ENCODE data around the gene EFNA2. TPM values are rescaled to one million over a fixed set of nuclear protein-coding genes. Genes with fewer than 3 reads are reported as not detected.

Gene EFNA2
- total RNA-seq, 1 donor from 2014 or later: 17.6 TPM

DNA sequence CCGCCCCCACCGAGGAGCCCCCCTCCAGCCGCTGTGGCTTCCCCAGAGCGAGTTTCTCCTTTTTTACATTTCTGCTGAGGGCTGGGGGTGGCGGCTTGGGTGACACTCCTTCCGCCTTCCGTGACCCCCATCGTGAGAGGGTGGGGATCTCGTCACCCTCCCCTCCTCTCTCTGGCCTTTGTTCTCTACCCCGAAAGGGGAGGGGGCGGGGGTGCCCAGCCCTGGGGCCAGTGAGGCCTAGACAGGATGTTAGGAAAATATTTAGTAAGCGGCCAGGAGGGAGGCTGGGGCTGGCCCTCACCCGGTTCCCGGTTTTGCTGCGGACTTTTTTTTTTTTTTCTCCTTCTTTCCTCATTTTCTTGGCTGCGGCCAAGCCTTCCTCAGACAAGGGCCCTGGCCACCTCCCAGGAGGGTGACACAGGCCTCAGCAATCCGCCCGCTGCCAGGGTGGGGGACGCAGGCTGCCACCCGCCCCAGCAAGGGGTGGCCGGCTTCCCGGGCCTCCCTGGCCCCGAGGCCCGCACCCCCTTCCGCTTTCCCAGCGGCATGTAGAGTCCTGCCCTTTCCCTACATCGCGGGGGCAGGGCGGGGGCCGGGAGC is 33.4 kb upstream of the EFNA2 start:
- no peak for DNase-seq (ENCODE audit: extremely low spot score, unreplicated experiment)
- no peaks in the 10 kb centered on the region for H3K9me3 Mint-ChIP-seq
- no peaks in the 10 kb centered on the region for H3K27me3 Mint-ChIP-seq
- H3K4me1 Mint-ChIP-seq (ENCODE audit: unreplicated experiment): peaks cover 2% of the 10 kb centered on the region
- H3K27ac Mint-ChIP-seq: peak overlapping the region; percentile 86
- H3K4me3 Mint-ChIP-seq: peak overlapping the region; percentile 93
- H3K36me3 Mint-ChIP-seq: peaks cover 9% of the 10 kb centered on the region
- TF ChIP-seq, protein P1, sequence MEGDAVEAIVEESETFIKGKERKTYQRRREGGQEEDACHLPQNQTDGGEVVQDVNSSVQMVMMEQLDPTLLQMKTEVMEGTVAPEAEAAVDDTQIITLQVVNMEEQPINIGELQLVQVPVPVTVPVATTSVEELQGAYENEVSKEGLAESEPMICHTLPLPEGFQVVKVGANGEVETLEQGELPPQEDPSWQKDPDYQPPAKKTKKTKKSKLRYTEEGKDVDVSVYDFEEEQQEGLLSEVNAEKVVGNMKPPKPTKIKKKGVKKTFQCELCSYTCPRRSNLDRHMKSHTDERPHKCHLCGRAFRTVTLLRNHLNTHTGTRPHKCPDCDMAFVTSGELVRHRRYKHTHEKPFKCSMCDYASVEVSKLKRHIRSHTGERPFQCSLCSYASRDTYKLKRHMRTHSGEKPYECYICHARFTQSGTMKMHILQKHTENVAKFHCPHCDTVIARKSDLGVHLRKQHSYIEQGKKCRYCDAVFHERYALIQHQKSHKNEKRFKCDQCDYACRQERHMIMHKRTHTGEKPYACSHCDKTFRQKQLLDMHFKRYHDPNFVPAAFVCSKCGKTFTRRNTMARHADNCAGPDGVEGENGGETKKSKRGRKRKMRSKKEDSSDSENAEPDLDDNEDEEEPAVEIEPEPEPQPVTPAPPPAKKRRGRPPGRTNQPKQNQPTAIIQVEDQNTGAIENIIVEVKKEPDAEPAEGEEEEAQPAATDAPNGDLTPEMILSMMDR (conservative IDR thresholded peaks at IDR 0.05): no peak

DNA sequence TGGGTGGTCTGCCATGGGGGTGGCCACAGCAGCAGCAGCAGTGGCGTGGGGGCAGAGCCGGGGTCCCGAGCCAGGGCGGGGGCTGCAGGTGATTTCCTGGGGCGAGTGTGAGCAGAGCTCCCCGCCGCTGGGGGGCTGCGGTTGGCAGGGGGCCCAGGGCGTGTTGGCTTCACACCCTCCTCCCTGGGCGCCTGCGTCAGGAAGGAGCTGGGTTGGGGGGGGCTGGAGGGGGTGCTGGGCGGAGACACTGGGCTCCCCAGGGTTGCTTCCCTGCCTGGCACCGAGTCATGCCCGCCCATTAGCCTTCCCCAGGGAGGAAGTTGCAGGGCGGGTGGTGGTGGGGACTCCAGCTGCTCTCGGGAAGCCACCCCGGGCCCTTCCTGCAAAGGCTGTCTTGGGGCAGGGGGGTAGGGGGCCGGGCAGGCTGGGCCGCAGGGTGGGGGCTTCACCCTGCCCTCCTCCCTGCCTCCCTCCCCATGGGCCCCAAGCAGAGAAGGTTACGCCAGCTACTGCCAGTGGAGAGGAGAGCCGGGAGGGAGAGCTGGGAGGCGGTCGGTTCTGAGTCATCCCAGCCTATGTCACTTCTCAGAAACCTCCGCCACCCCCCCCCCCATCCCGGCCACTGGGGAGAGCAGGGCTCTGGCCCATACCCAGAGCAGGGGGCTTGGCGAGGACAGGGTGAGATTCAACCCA is 32.7 kb upstream of the EFNA2 start:
- TF ChIP-seq, protein P1 (conservative IDR thresholded peaks at IDR 0.05): no peak

DNA sequence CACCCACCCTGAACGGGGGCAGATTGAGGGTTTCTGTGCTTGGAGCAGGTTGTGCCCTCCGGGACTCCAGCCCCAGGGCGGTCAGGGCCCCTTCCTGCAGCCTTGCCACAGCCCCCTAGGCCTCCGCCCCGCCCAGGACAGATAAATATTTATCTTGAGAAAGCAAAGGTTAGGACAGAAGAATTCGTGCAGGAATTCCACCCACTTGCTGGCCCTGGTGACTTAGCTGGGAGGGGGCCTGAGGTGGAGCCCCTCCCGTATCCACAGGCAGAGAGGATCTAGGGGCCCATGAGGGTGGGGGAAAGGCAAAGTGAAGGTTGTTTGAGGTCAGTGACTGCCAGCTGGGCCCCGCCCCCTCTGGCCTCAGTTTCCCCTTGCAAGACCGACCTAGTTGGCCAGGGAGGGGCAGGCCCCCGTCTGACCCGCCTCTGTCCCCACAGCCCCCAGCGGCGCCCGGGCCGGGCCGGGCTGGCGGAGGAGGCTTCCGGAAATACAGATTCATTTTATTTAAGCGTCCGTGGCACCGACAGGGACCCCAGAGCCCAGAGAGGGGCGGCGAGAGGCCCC is 32.1 kb upstream of the EFNA2 start:
- no peaks in the 10 kb centered on the region for H3K9me3 Mint-ChIP-seq
- H3K36me3 Mint-ChIP-seq: peaks cover 14% of the 10 kb centered on the region
- H3K4me3 Mint-ChIP-seq: peak overlapping the region; percentile 70
- peaks cover 10% of the 10 kb centered on the region for H3K4me1 Mint-ChIP-seq (ENCODE audit: unreplicated experiment)
- peak overlapping the region; percentile 86 for H3K27ac Mint-ChIP-seq
- no peaks in the 10 kb centered on the region for H3K27me3 Mint-ChIP-seq
- TF ChIP-seq, protein P1 (conservative IDR thresholded peaks at IDR 0.05): no peak
- DNase-seq (ENCODE audit: extremely low spot score, unreplicated experiment): no peak

More for the DNA sequence above, 32.7 kb upstream of the EFNA2 start:
- Mint-ChIP-seq H3K4me1 (ENCODE audit: unreplicated experiment) (peaks cover 8% of the 10 kb centered on the region), H3K36me3 (peaks cover 14% of the 10 kb centered on the region), H3K27me3 (no peaks in the 10 kb centered on the region), H3K4me3 (peak overlapping the region; percentile 70), H3K9me3 (no peaks in the 10 kb centered on the region), H3K27ac (peak overlapping the region; percentile 86)
- no peak for DNase-seq (ENCODE audit: extremely low spot score, unreplicated experiment)

DNA sequence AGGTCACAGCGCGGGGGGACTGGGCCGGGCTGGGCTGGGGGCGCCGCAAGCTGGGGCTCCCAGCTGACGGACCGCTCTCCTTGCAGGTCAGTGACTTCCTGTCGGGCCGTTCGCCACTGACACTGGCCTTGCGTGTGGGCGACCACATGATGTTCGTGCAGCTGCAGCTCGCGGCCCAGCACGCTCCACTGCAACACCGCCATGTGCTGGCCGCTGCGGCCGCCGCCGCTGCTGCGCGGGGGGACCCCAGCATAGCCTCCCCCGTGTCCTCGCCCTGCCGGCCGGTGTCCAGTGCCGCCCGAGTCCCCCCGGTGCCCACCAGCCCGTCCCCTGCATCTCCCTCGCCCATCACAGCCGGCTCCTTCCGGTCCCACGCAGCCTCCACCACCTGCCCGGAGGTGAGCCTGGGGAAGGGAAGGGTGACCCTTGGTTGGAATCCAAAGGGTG is 31.6 kb upstream of the EFNA2 start:
- DNase-seq (ENCODE audit: extremely low spot score, unreplicated experiment): no peak
- Mint-ChIP-seq H3K9me3 (no peaks in the 10 kb centered on the region), H3K27ac (no peak overlapping the region), H3K4me1 (ENCODE audit: unreplicated experiment) (peaks cover 15% of the 10 kb centered on the region), H3K4me3 (no peak overlapping the region), H3K27me3 (no peaks in the 10 kb centered on the region), H3K36me3 (peaks cover 14% of the 10 kb centered on the region)
- TF ChIP-seq, protein P1 (conservative IDR thresholded peaks at IDR 0.05): no peak

DNA sequence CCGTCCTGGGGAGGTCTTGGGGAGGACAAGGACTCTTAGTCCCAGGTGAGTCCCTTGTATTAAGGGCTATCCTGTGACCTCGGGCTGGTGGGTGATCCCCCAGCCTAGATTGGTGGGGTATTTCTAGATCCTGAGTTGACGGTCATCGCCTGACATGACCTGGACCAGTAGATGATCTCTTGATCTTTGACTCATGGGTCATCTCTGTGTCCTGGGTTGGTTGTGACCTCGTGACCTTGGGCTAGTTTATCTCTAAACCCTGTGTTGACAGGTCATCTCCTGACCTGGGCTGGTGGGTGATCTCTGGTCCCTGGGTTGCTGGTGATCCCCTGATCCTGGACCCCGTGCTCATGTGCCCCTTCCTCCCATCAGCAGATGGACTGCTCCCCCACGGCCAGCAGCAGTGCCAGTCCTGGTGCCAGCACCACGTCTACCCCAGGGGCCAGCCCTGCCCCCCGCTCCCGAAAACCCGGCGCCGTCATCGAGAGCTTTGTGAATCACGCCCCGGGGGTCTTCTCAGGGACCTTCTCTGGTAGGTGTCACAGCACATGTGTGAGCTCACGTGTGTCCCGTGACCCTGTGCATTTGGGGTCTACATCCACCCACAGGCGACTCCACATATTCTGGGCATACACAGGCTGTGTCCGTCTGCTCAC is 31.0 kb upstream of the EFNA2 start:
- Mint-ChIP-seq H3K36me3 (peaks cover 14% of the 10 kb centered on the region), H3K27ac (peak overlapping the region; percentile 56), H3K4me1 (ENCODE audit: unreplicated experiment) (peaks cover 19% of the 10 kb centered on the region), H3K9me3 (no peaks in the 10 kb centered on the region), H3K27me3 (no peaks in the 10 kb centered on the region), H3K4me3 (no peak overlapping the region)
- TF ChIP-seq, protein P1 (conservative IDR thresholded peaks at IDR 0.05): no peak
- DNase-seq (ENCODE audit: extremely low spot score, unreplicated experiment): no peak
